HCT116 (cell line): ENCODE results near the gene GPC5.

Source experiments
- POLR2A ChIP-seq: IDR thresholded peaks from 2 replicates; pipeline ENCODE4 v1.7.0; 2011; ENCODE audit warnings: borderline replicate concordance; ENCODE audit not compliant: insufficient read depth, insufficient read length; ENCODE audit errors: extremely low read depth
- SP1 ChIP-seq: IDR thresholded peaks from 2 replicates; pipeline ENCODE4 v1.6.1; 2012; ENCODE audit warnings: low read depth
- ZNF274 ChIP-seq: fragments of 200-500 bp; sonication (Bioruptor generic); IDR thresholded peaks from 2 replicates; pipeline ENCODE4 v1.6.1; 2014; ENCODE audit warnings: mild to moderate bottlenecking, low read depth, low read length, inconsistent platforms
- TF ChIP-seq, protein P1 (sequence below): IDR thresholded peaks from 2 replicates; pipeline ENCODE4 v1.6.1; 2012

DNA sequence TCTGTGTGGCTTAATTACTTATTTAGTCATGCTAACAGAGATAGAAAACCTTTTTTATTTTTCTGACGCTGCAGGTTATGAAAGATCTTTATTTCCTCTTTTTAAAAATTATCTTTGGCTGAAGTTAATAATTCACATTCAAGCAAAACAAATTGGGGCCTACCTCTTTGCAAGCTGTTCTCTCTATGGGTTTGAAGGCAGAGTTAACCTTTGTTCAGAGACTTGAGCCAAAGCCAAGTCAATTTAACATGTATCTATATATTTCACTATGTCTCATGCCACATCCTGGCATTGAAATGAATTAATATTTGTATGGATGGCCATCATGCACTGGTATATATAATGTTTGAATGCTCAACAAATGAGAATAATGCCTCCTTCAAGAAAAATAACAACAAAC is 1150.9 kb downstream of the GPC5 start:
- no peak for TF ChIP-seq POLR2A
- no peak for TF ChIP-seq ZNF274
- TF ChIP-seq, protein P1, sequence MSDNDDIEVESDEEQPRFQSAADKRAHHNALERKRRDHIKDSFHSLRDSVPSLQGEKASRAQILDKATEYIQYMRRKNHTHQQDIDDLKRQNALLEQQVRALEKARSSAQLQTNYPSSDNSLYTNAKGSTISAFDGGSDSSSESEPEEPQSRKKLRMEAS = no peak
- TF ChIP-seq SP1 = no peak
